Fibroblast of skin of left quadriceps (primary cell): ENCODE data around the gene CHST8.
"Not testable (repeated sequence)": the region's sequence is repeated elsewhere in the genome, so short reads cannot be mapped to it uniquely, and the experiment has no call there.

ENCODE experiments used
- DNase-seq, 2 experiments: peaks; one replicate each; pipeline ENCODE4 v3.0.0-alpha.2; 2013; ENCODE audit warnings: low read depth in 2 of 2

The CHST8 gene

GRCh38 chr19:33689138-33689746 is 67.5 kb downstream of the CHST8 start:
- DNase-seq: no peak

GRCh38 chr19:33689868-33690267 is 68.1 kb downstream of the CHST8 start:
- DNase-seq: no peak

GRCh38 chr19:33690378-33691029 is 68.8 kb downstream of the CHST8 start:
- no peak for DNase-seq

- no peak for DNase-seq
Observed at GRCh38 chr19:33691030-33691427, 69.3 kb downstream of the CHST8 start.

- DNase-seq: no peak
Observed at GRCh38 chr19:33691736-33692135, 70.0 kb downstream of the CHST8 start.

- DNase-seq: no peak
Observed at GRCh38 chr19:33693678-33694077, 71.9 kb downstream of the CHST8 start.

- not testable (repeated sequence) for DNase-seq
Observed at GRCh38 chr19:33695547-33695946, 73.8 kb downstream of the CHST8 start.

- no peak for DNase-seq
Observed at GRCh38 chr19:33697766-33698165, 76.0 kb downstream of the CHST8 start.

- no peak for DNase-seq
Observed at GRCh38 chr19:33698576-33699435, 77.1 kb downstream of the CHST8 start.

- DNase-seq: no peak
Observed at GRCh38 chr19:33699754-33700407, 78.1 kb downstream of the CHST8 start.

- no peak for DNase-seq
Observed at GRCh38 chr19:33700408-33701013, 78.8 kb downstream of the CHST8 start.

- no peak for DNase-seq
Observed at GRCh38 chr19:33701565-33701964, 79.8 kb downstream of the CHST8 start.

GRCh38 chr19:33702606-33703437 is 81.1 kb downstream of the CHST8 start:
- no peak for DNase-seq

GRCh38 chr19:33703438-33703750 is 81.6 kb downstream of the CHST8 start:
- DNase-seq: no peak

- DNase-seq: no peak
Observed at GRCh38 chr19:33703821-33704220, 82.1 kb downstream of the CHST8 start.

GRCh38 chr19:33704271-33704670 is 82.5 kb downstream of the CHST8 start:
- DNase-seq: no peak

- no peak for DNase-seq
Observed at GRCh38 chr19:33705090-33705847, 83.5 kb downstream of the CHST8 start.

- no peak for DNase-seq
Observed at GRCh38 chr19:33705860-33706259, 84.1 kb downstream of the CHST8 start.

- no peak for DNase-seq
Observed at GRCh38 chr19:33706631-33707030, 84.9 kb downstream of the CHST8 start.

GRCh38 chr19:33712268-33712667 is 90.5 kb downstream of the CHST8 start:
- no peak for DNase-seq
